RWPE2 (cell line): ENCODE measurements around the gene DNMT3L.

Experiments
- ATAC-seq: fragments of 200-7000 bp; cut with Tn5 transposase; 3 replicates; pipeline ENCODE4 v1.9.1; 2021; ENCODE audit warnings: low read depth
- DNase-seq: peaks from one replicate; pipeline ENCODE4 v3.0.0-alpha.2; 2020; ENCODE audit warnings: low spot score
- H3K27ac ChIP-seq: fragments of 450-650 bp; 2 replicates; pipeline ENCODE4 v1.5.1; 2017; ENCODE audit warnings: mild to moderate bottlenecking; ENCODE audit not compliant: poor library complexity, severe bottlenecking
- H3K27me3 ChIP-seq: fragments of 250-450 bp; sonication (Bioruptor Pico); 2 replicates; pipeline ENCODE4 v1.5.1; 2021; ENCODE audit warnings: mild to moderate bottlenecking, moderate library complexity; ENCODE audit not compliant: insufficient read depth, poor library complexity, severe bottlenecking
- H3K36me3 ChIP-seq: fragments of 250-450 bp; sonication (Bioruptor Pico); 2 replicates; pipeline ENCODE4 v1.5.1; 2020; ENCODE audit warnings: low read depth, mild to moderate bottlenecking, moderate library complexity
- H3K4me1 ChIP-seq: fragments of 250-450 bp; sonication (Bioruptor Pico); 2 replicates; pipeline ENCODE4 v1.5.1; 2021; ENCODE audit warnings: mild to moderate bottlenecking, moderate library complexity; ENCODE audit not compliant: insufficient read depth, poor library complexity, severe bottlenecking
- H3K4me3 ChIP-seq: fragments of 250-450 bp; sonication (Bioruptor Pico); 2 replicates; pipeline ENCODE4 v1.5.1; 2021; ENCODE audit warnings: mild to moderate bottlenecking, moderate library complexity; ENCODE audit not compliant: severe bottlenecking
- H3K9me3 ChIP-seq: fragments of 250-450 bp; sonication (Bioruptor Pico); 2 replicates; pipeline ENCODE4 v1.5.1; 2021; ENCODE audit warnings: mild to moderate bottlenecking, moderate library complexity; ENCODE audit not compliant: severe bottlenecking
- TF ChIP-seq, protein P1 (sequence below): fragments of 450-650 bp; IDR thresholded peaks from one replicate; pipeline ENCODE4 v1.5.1; 2017; ENCODE audit warnings: mild to moderate bottlenecking, moderate library complexity; ENCODE audit not compliant: poor library complexity, severe bottlenecking

DNMT3L gene

DNA sequence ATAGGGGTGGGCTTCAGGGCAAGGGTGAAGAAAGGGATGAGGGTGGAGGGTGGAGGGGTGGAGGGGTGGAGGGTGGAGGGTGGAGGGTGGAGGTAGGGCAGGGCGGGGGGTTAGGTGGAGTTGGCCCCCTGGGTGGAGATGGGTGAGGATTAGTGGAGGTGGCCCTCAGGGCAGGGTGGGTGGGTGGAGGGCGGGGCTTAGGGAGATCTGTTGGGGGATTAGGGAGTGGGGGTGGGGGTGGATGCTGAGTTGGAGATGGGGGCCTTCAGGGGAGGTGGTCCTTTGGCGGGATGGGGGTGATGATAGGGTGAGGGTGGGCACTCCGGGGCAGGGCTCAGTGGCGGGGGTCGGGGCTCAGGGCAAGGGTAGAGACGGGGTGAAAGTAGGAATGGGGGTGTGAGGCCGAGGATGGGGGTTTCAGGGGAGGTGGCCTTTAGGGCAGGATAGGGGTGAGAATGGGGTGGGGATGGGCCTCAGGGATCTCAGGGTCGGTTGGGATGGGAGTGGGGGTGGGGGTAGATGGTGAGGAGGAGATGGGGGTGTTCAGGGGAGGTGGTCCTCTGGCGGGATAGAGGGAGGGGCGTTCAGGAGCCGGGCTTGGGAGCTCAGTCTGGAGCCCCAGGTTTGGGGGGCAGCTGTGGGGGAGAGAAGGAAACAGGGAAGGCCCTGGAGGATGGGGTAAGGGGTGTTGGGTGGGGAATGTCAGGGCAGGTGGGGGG lies 800 bp upstream of the DNMT3L start:
- TF ChIP-seq, protein P1, sequence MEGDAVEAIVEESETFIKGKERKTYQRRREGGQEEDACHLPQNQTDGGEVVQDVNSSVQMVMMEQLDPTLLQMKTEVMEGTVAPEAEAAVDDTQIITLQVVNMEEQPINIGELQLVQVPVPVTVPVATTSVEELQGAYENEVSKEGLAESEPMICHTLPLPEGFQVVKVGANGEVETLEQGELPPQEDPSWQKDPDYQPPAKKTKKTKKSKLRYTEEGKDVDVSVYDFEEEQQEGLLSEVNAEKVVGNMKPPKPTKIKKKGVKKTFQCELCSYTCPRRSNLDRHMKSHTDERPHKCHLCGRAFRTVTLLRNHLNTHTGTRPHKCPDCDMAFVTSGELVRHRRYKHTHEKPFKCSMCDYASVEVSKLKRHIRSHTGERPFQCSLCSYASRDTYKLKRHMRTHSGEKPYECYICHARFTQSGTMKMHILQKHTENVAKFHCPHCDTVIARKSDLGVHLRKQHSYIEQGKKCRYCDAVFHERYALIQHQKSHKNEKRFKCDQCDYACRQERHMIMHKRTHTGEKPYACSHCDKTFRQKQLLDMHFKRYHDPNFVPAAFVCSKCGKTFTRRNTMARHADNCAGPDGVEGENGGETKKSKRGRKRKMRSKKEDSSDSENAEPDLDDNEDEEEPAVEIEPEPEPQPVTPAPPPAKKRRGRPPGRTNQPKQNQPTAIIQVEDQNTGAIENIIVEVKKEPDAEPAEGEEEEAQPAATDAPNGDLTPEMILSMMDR, result no peak
- no peaks in the 10 kb centered on the region for H3K4me1 ChIP-seq
- H3K27ac ChIP-seq, result no peak overlapping the region
- no peaks in the 10 kb centered on the region for H3K9me3 ChIP-seq
- H3K4me3 ChIP-seq, result no peak overlapping the region
- ATAC-seq (no peak), DNase-seq (no peak)
- no peaks in the 10 kb centered on the region for H3K27me3 ChIP-seq
- no peaks in the 10 kb centered on the region for H3K36me3 ChIP-seq

DNA sequence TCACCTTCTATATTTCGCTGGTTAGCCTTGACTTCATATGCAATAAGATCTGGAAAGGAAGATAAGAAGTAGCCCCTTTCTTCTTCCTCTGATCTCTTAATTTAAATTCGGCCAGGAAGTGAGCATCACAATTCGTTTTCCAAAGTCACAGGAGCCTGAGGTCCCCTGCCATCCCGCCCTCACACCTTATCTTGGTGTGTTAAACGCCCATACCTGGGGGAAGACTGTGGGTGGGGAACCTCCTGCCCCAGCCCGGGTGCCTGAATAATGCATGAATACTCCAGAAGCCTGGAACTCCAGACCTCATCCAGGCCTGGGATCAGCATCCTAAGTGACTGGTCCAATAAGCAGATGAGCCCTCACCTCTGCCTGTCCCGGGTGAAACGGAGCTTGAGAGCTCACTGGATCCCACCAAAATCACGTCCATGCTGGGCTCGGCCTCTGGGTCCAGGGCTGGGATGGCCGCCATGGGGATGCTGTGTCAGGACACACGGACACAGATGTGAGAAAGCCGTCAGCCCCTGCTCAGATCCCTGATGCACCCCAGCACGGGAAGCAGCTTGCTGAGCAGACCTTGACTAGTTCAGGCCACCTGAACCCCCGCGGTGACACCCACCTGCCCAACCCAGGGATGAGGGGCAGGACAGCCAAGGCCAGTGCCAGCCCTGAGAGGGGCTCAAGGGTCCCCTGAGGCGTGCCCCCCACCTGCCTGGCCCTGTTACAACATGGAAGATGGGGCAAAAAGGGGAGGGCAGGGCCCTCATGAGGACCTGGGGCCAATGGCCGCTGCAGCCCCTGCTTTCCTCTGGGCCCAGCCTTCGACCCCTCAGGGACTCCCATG lies 686 bp downstream of the DNMT3L start:
- TF ChIP-seq, protein P1, result no peak
- no peak for ATAC-seq

DNA sequence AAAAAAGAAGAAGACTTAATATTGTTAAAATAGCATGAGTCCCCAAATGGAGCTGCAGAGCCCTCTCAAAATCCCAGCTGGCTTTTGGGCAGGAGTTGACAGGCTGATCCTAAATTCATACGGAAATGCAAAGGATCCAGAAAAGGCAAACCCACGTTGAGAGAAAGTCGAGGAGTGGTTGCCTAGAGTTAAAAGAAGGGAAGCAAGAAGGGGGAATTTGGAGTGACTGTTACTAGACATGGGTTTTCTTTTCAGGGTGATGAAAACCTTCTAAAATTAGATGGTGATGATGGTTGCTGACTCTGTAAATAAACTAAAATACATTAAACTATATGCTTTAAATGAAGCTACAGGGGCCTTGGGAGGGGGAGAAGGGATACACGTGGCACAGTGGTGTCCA lies 1.6 kb downstream of the DNMT3L start:
- ATAC-seq, result no peak
- Histone ChIP-seq H3K36me3 (no peaks in the 10 kb centered on the region), H3K27ac (no peak overlapping the region), H3K4me1 (no peaks in the 10 kb centered on the region), H3K27me3 (no peaks in the 10 kb centered on the region), H3K4me3 (no peak overlapping the region), H3K9me3 (no peaks in the 10 kb centered on the region)
- TF ChIP-seq, protein P1, result no peak
- no peak for DNase-seq

More for the DNA sequence above, 686 bp downstream of the DNMT3L start:
- Histone ChIP-seq H3K4me1 (no peaks in the 10 kb centered on the region), H3K27me3 (no peaks in the 10 kb centered on the region), H3K36me3 (no peaks in the 10 kb centered on the region), H3K27ac (no peak overlapping the region), H3K4me3 (no peak overlapping the region), H3K9me3 (no peaks in the 10 kb centered on the region)
- peak; percentile 64 for DNase-seq

DNA sequence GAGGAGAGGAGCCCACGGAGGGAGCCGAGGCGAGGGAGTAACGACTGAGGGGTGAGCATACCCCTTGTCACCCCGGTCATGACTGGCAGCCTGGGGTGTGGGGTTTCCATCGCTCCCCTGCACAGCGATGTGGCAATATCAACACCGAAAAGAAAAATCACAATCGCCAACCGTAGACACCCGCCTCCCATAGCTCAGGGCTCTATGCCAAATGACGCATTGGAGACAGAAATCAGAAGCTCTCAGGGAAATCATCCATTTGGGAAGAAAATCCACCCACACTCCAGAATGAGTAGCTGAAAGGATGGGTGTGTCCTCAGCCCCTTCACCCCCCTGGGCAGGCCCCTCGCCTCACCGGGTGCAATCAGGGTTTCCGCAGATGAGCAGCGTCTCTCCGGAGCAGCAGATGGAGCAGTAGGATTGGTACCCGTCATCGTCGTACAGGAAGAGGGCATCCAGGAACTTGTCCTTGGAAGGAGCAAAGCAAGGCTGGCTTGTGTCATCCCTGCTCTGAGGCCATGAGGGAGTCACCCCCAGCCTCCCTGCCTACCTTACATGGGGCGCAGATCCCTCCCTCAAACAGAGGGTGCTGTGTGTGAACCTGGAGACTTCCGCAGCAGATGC lies 2.5 kb downstream of the DNMT3L start:
- Histone ChIP-seq H3K9me3 (no peaks in the 10 kb centered on the region), H3K4me3 (no peak overlapping the region), H3K27ac (no peak overlapping the region), H3K36me3 (no peaks in the 10 kb centered on the region), H3K27me3 (no peaks in the 10 kb centered on the region), H3K4me1 (no peaks in the 10 kb centered on the region)
- ATAC-seq (no peak), DNase-seq (no peak)
- TF ChIP-seq, protein P1, result no peak
